Breast epithelium (tissue), 3 donors: ENCODE data around the gene TCERG1L.

Source experiments
- CTCF ChIP-seq, 3 donors: fragments of 450-650 bp; IDR thresholded peaks; one replicate each; pipeline ENCODE4 v1.5.1; 2016 to 2017; ENCODE audit warnings: antibody characterized with exemption in 3 of 3, mild to moderate bottlenecking in 3 of 3, moderate library complexity in 3 of 3
- POLR2A ChIP-seq: fragments of 450-650 bp; IDR thresholded peaks from one replicate; pipeline ENCODE4 v1.6.1; 2016; ENCODE audit warnings: antibody characterized with exemption, mild to moderate bottlenecking, moderate library complexity

- TF ChIP-seq CTCF (IDR thresholded peaks at IDR 0.05) (no peak), POLR2A (no peak)
Observed at GRCh38 chr10:131199646-131200045, 111.9 kb downstream of the TCERG1L start.
